Peyer's patch (tissue), 4 donors: ENCODE data around the gene DIP2B.

Source experiments
- POLR2A ChIP-seq, 2 donors: fragments of 450-650 bp; IDR thresholded peaks; one replicate each; pipeline ENCODE4 v1.5.1; 2017; ENCODE audit warnings: antibody characterized with exemption in 2 of 2, mild to moderate bottlenecking in 2 of 2, moderate library complexity in 2 of 2
- TF ChIP-seq, protein P1 (sequence below), 6 experiments: fragments of 450-650 bp in 4 of 6; fragments of 200-600 bp in 2 of 6; sonication (generic) in 1 of 6; IDR thresholded peaks; one replicate each; pipeline ENCODE4 v1.5.1; 2017 to 2019; ENCODE audit warnings: antibody characterized with exemption in 6 of 6, mild to moderate bottlenecking in 3 of 6, moderate library complexity in 1 of 6

DNA sequence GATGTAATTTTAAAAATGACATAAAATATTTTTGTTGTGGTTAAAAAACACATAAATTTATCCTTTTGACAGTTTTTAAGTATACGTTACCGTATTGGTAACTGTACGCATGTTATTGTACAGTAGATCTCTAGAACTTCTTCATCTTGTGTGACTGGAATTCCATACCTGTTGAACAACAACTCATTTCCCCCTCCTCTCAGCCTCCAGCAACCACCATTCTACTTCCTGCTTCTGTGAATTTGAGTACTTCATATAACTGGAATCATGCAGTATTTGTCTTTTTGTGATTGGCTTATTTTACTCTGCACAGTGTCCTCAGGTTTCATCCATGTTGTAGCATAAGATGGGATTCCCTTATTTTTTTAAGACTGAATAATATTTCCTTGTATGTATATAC is 145.5 kb downstream of the DIP2B start:
- TF ChIP-seq, protein P1, sequence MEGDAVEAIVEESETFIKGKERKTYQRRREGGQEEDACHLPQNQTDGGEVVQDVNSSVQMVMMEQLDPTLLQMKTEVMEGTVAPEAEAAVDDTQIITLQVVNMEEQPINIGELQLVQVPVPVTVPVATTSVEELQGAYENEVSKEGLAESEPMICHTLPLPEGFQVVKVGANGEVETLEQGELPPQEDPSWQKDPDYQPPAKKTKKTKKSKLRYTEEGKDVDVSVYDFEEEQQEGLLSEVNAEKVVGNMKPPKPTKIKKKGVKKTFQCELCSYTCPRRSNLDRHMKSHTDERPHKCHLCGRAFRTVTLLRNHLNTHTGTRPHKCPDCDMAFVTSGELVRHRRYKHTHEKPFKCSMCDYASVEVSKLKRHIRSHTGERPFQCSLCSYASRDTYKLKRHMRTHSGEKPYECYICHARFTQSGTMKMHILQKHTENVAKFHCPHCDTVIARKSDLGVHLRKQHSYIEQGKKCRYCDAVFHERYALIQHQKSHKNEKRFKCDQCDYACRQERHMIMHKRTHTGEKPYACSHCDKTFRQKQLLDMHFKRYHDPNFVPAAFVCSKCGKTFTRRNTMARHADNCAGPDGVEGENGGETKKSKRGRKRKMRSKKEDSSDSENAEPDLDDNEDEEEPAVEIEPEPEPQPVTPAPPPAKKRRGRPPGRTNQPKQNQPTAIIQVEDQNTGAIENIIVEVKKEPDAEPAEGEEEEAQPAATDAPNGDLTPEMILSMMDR (IDR thresholded peaks at IDR 0.05): no peak
- TF ChIP-seq POLR2A (IDR thresholded peaks at IDR 0.05): no peak
